Kidney glomerular epithelial cell (primary cell): ENCODE measurements around the gene ZNF888.
"Not testable (repeated sequence)": the region's sequence is repeated elsewhere in the genome, so short reads cannot be mapped to it uniquely, and the experiment has no call there.

Experiments
- DNase-seq: peaks from one replicate; lab custom pipeline; 2025; lab: John Stamatoyannopoulos, UW

Gene ZNF888

GRCh38 chr19:52922841-52923777 lies at the start of gene ZNF888:
TSS of gene ZNF888 (minus strand) at chr19:52923428. CDS start at chr19:52917873, 5,555 bp downstream.
- DNase-seq = peak; percentile 44

- no peak for DNase-seq
Measured at GRCh38 chr19:52967772-52968171, 44.5 kb upstream of the ZNF888 start.

- DNase-seq = peak; percentile 29
Measured at GRCh38 chr19:52963247-52963618, 40.0 kb upstream of the ZNF888 start.

- peak; percentile 89 for DNase-seq
Measured at GRCh38 chr19:52962394-52963246, 39.4 kb upstream of the ZNF888 start, which contains the start of gene ZNF816. TSS of gene ZNF816 (minus strand) at chr19:52962881. CDS start at chr19:52956089, 6,792 bp downstream.

GRCh38 chr19:52961981-52962380 lies 38.8 kb upstream of the ZNF888 start:
- peak; percentile 37 for DNase-seq

- DNase-seq = no peak
Measured at GRCh38 chr19:52959613-52960295, 36.5 kb upstream of the ZNF888 start.

- no peak for DNase-seq
Measured at GRCh38 chr19:52957591-52957990, 34.4 kb upstream of the ZNF888 start.

- no peak for DNase-seq
Measured at GRCh38 chr19:52956917-52957316, 33.7 kb upstream of the ZNF888 start.

- DNase-seq = no peak
Measured at GRCh38 chr19:52949422-52949821, 26.2 kb upstream of the ZNF888 start.

- DNase-seq = no peak
Measured at GRCh38 chr19:52948025-52948770, 25.0 kb upstream of the ZNF888 start.

GRCh38 chr19:52946322-52947310 lies 23.4 kb upstream of the ZNF888 start:
- DNase-seq = no peak

GRCh38 chr19:52945652-52946321 lies 22.6 kb upstream of the ZNF888 start:
- no peak for DNase-seq

- not testable (repeated sequence) for DNase-seq
Measured at GRCh38 chr19:52944703-52945493, 21.7 kb upstream of the ZNF888 start.

GRCh38 chr19:52943884-52944643 lies 20.8 kb upstream of the ZNF888 start:
- DNase-seq = no peak

- no peak for DNase-seq
Measured at GRCh38 chr19:52943134-52943883, 20.1 kb upstream of the ZNF888 start.

GRCh38 chr19:52942386-52943133 lies 19.3 kb upstream of the ZNF888 start:
- DNase-seq = peak; percentile 71
